ENCODE results near the gene POC1B. TPM values are rescaled to one million over a fixed set of nuclear protein-coding genes. Genes with fewer than 3 reads are reported as not detected.

The POC1B gene
- total RNA-seq, 4 donors from 2014 or later, result 17.6 to 35.2 (median 23.8) TPM

GRCh38 chr12:89513544-89513943 is 12.3 kb downstream of the POC1B start:
- WGBS, 2 donors (ENCODE audit: low coverage in 1 of 2), result 64 to 67% methylated on average over 1 of the region's 4 CpGs
- no peaks in the 10 kb centered on the region for H3K36me3 ChIP-seq
- no peak for TF ChIP-seq EP300 (IDR thresholded peaks at IDR 0.05)
- TF ChIP-seq POLR2AphosphoS5 (IDR thresholded peaks at IDR 0.05), result no peak
- no peak overlapping the region for H3K27ac ChIP-seq
- no peaks in the 10 kb centered on the region for H3K9me3 ChIP-seq
- ATAC-seq, result no peak
- H3K4me3 ChIP-seq, result no peak overlapping the region
- no peaks in the 10 kb centered on the region for H3K4me1 ChIP-seq
- no peaks in the 10 kb centered on the region for H3K27me3 ChIP-seq

DNA sequence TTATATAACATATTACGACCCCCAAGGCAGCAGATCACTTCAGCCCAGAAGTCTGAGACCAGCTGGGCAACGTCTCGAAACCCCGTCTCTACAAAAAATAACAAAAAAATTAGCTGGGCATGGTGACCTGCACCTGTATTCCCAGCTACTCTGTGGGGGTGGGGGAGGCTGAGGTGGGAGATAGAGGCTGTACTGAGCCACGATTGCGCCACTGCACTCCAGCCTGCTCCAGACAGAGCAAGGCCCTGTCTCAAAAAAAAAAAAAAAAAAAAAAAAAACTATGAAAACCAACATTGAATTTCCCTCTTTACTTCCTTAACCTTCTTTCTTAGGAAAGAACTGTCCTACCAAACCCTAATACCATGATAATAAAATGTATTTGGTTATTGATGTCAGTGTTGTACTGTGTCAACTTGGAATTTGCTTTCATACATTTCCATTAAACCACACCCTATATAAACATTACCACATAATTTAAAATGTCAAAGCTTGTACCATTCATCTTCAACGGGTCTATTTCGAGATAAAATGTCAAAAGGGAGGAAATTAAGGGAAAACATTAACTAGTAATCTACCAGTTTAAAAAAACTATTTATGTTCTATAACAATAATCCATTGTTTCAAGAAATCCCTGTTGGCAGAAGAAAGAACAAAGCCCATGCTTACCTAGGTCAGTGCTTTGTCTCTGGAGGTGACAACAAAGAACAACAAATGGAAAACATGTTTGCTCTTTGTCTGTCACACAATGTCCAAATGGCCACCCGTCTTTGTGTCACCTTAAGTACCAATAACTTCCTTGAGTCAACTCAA is 18.6 kb downstream of the POC1B start:
- TF ChIP-seq, protein P1, sequence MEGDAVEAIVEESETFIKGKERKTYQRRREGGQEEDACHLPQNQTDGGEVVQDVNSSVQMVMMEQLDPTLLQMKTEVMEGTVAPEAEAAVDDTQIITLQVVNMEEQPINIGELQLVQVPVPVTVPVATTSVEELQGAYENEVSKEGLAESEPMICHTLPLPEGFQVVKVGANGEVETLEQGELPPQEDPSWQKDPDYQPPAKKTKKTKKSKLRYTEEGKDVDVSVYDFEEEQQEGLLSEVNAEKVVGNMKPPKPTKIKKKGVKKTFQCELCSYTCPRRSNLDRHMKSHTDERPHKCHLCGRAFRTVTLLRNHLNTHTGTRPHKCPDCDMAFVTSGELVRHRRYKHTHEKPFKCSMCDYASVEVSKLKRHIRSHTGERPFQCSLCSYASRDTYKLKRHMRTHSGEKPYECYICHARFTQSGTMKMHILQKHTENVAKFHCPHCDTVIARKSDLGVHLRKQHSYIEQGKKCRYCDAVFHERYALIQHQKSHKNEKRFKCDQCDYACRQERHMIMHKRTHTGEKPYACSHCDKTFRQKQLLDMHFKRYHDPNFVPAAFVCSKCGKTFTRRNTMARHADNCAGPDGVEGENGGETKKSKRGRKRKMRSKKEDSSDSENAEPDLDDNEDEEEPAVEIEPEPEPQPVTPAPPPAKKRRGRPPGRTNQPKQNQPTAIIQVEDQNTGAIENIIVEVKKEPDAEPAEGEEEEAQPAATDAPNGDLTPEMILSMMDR (IDR thresholded peaks at IDR 0.05), result no peak
- TF ChIP-seq POLR2A (IDR thresholded peaks at IDR 0.05) (no peak), POLR2AphosphoS5 (IDR thresholded peaks at IDR 0.05) (no peak), EP300 (IDR thresholded peaks at IDR 0.05) (no peak)
- WGBS, 2 donors (ENCODE audit: low coverage in 1 of 2), result 66 to 73% methylated on average over 7 to 9 of the region's 9 CpGs
- no peaks in the 10 kb centered on the region for H3K27me3 ChIP-seq
- no peaks in the 10 kb centered on the region for H3K36me3 ChIP-seq
- no peak overlapping the region for H3K4me3 ChIP-seq
- no peak overlapping the region for H3K27ac ChIP-seq
- no peaks in the 10 kb centered on the region for H3K9me3 ChIP-seq
- ATAC-seq, result no peak
- no peaks in the 10 kb centered on the region for H3K4me1 ChIP-seq

- H3K27ac ChIP-seq, result no peak overlapping the region
- 0 to 60% methylated on average over 1 of the region's 1 CpG for WGBS, 2 donors (ENCODE audit: low coverage in 1 of 2)
- H3K4me3 ChIP-seq, result no peak overlapping the region
- H3K4me1 ChIP-seq, result no peaks in the 10 kb centered on the region
- no peaks in the 10 kb centered on the region for H3K36me3 ChIP-seq
- H3K9me3 ChIP-seq, result no peaks in the 10 kb centered on the region
- H3K27me3 ChIP-seq, result no peaks in the 10 kb centered on the region
- no peak for ATAC-seq
- no peak for TF ChIP-seq EP300 (IDR thresholded peaks at IDR 0.05)
- no peak for TF ChIP-seq POLR2AphosphoS5 (IDR thresholded peaks at IDR 0.05)
- TF ChIP-seq POLR2A (IDR thresholded peaks at IDR 0.05), result no peak
- TF ChIP-seq, protein P1 (IDR thresholded peaks at IDR 0.05), result no peak
Observed at GRCh38 chr12:89506050-89506449, 19.8 kb downstream of the POC1B start.

GRCh38 chr12:89504560-89505346 is 21.1 kb downstream of the POC1B start:
- H3K9me3 ChIP-seq, result no peaks in the 10 kb centered on the region
- no peaks in the 10 kb centered on the region for H3K27me3 ChIP-seq
- H3K27ac ChIP-seq, result no peak overlapping the region
- ATAC-seq, result no peak
- no peaks in the 10 kb centered on the region for H3K4me1 ChIP-seq
- WGBS, 2 donors (ENCODE audit: low coverage in 1 of 2), result 91 to 97% methylated on average over 6 of the region's 6 CpGs
- no peak overlapping the region for H3K4me3 ChIP-seq
- TF ChIP-seq POLR2A (IDR thresholded peaks at IDR 0.05) (no peak), EP300 (IDR thresholded peaks at IDR 0.05) (no peak), POLR2AphosphoS5 (IDR thresholded peaks at IDR 0.05) (no peak)
- TF ChIP-seq, protein P1 (IDR thresholded peaks at IDR 0.05), result no peak
- H3K36me3 ChIP-seq, result peaks cover 0 to 2% of the 10 kb centered on the region in 2 donors

- no peak for ATAC-seq
- H3K9me3 ChIP-seq, result no peaks in the 10 kb centered on the region
- TF ChIP-seq EP300 (IDR thresholded peaks at IDR 0.05) (no peak), POLR2AphosphoS5 (IDR thresholded peaks at IDR 0.05) (no peak), POLR2A (IDR thresholded peaks at IDR 0.05) (no peak)
- TF ChIP-seq, protein P1 (IDR thresholded peaks at IDR 0.05), result no peak
- H3K4me1 ChIP-seq, result no peaks in the 10 kb centered on the region
- no peaks in the 10 kb centered on the region for H3K27me3 ChIP-seq
- peaks cover 0 to 5% of the 10 kb centered on the region in 2 donors for H3K36me3 ChIP-seq
- H3K4me3 ChIP-seq, result no peak overlapping the region
- H3K27ac ChIP-seq, result no peak overlapping the region
Observed at GRCh38 chr12:89501793-89502192, 24.1 kb downstream of the POC1B start.

Data from gastroesophageal sphincter (tissue), 4 donors.